GM04504 (cell line): ENCODE data around the gene ATF7IP2.
A peak's percentile ranks its signal among the peaks of the same experiment; 100 is the strongest.
"Not testable (repeated sequence)": the region's sequence is repeated elsewhere in the genome, so short reads cannot be mapped to it uniquely, and the experiment has no call there.

ENCODE experiments used
- DNase-seq: peaks from one replicate; pipeline ENCODE4 v3.0.0-alpha.2; 2012; ENCODE audit warnings: low read depth

ATF7IP2 gene

DNA sequence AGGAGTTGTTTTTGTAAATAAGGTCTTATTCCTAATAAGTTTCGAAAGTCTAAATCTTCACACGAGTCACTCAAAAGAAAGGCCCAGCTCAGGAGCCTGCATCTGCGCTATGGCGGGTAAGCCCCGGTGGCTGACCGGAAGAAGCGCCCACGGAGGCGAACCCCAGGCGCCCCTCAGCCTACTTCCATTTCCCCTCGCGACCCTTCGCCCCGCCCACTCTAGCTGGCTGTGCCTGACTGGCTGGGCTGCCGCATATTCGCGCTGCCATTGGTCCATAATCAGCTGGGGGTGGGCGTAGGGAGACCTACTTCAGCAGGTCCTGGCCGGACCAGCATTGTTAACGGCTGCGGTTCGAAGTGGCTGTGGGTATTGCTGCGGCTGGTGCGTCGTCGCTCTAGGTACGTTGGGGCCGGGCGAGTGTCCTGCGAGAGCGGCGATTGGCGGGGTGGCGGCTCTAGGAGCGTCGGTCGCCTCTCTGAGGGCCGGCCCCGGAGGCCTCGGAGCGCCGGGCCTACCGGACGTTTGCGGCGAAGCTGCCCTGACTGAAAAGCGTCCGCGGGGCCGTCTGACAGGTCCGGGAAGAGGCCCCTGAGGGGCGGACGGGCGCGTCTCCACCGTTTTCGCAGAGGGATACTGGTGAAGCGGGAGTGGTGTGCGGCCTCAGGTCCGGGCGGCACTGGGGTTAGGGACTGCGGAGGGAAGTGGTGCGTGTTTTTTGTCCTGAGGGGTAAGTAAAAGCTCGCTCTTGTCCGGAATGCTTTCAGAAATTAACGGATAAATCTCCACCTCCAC is at the start of gene ATF7IP2:
Gene ATF7IP2 (plus strand): TSS at position 337 of the 792 bp plus-strand sequence. CDS start 44,560 bp downstream, outside the sequence.
- peak; percentile 13 for DNase-seq

- DNase-seq: no peak
Observed at GRCh38 chr16:10338426-10338825, 47.4 kb upstream of the ATF7IP2 start.

DNA sequence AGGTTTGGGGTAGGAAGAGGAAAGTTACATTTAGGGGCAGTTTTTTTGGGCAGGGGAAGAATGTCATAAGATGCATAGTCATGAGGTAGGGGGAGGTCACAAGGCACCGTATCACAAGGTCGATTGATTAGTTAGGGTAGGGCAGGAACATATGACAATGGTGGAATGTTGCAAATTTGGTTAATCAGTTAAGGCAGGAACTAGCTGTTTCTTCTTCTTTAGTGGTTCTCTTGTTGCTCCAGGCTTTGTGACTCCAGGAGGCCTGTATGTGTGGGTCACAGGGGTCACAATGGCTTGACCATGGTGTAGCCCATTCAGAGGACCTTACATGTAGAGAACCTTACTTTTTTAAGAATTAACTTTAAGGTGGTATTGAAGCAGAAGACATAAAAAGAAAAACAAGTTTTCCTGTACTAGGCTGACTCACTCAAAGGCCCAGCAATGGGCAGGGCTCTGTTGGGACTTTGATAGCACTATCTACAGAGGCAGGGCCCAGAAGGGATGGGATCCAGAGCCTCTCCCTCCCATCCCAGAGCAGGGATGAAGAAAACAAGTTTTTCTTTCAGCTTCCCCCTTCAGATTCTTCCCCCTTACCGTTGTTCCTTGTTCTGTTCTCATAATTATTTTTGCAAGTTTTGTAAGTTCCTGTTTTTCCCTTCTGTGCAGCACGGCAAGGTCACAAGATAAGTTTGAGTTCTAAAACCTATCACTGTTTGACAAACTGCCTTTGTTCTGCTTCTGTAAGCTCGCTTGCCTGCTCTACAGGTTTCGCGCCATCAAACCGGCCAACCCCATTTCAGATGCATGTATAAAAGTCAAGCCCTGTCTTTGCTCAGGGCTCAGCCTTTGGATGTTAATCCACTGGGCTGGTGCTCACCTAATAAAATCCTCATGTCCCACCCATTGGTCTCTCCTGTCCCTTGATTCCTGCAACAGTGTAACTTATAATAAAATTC is 45.8 kb upstream of the ATF7IP2 start:
- DNase-seq: no peak

GRCh38 chr16:10343124-10343760 is 42.6 kb upstream of the ATF7IP2 start:
- DNase-seq: no peak

GRCh38 chr16:10344699-10345098 is 41.2 kb upstream of the ATF7IP2 start:
- not testable (repeated sequence) for DNase-seq

GRCh38 chr16:10345629-10346028 is 40.2 kb upstream of the ATF7IP2 start:
- no peak for DNase-seq

DNA sequence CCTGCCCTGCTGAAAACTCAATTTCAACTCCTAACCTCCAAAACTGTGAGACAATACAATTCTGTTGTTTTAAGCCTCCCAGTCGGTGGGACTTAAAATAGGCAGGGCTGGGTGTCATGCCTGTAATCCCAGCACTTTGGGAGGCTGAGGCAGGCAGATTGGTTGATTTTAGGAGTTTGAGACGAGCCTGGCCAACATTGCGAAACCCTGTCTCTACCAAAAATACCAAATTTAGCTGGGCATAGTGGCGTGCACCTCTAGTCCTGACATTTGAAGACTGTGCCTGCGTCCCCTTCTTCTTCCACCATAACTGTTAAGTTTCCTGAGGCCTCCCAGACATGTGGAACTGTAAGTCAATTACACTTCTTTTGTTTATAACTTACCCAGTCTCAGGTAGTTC is 36.0 kb upstream of the ATF7IP2 start:
- DNase-seq: no peak

DNA sequence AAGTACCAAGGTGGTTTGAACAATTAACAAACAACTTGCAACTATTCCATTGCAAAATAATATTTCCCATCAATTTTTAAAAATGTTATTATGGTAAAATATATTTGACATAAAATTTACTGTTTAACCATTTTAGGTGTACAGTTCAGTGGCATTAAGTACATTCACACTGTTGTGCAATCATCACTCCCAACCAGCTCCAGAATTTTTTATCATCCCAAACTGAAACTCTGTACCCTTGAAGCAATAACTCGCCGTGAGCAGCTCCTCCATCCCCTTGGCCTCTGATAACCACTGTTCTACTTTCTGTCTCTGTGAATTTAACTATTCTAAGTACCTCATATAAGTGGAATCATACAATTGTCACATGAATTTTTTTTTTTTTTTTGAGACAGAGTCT is 33.6 kb upstream of the ATF7IP2 start:
- no peak for DNase-seq

DNA sequence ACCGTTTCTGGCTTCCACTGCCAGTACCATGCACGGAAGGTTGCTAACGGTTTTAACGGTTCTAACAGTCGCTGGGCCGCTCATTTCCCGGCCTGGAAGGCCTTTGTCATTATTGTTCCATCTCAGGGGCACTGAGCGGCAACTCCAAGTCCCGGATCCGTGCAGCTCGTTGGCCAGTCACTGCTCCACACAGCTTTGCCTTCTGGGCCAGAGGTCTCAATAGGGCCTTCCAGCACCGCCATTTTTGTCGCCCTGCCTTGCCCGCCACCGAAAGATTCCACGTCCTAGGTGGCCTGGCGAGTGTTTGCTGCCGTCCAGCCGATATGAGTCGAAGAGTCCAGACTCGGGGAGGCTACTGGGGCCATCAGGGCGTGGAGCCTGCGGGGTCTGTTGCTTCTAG is 30.3 kb upstream of the ATF7IP2 start:
- DNase-seq: no peak

GRCh38 chr16:10356870-10357842 is 28.7 kb upstream of the ATF7IP2 start:
- DNase-seq: no peak

- DNase-seq: not testable (repeated sequence)
Observed at GRCh38 chr16:10361747-10362076, 24.1 kb upstream of the ATF7IP2 start.

GRCh38 chr16:10362077-10362863 is 23.6 kb upstream of the ATF7IP2 start:
- DNase-seq: no peak

DNA sequence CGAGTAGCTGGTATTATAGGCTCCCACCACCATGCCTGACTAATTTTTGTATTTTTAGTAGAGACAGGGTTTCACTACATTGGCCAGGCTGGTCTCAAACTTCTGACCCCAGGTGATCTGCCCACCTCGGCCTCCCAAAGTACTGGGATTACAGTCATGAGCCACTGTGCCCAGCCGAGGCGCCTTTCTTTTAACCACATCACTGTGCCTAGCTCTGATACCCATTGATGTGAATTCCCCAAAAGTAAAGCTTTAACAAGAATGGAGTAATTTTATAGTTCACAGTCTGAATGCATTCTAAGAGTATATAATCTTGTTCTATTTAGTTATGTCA is 23.0 kb upstream of the ATF7IP2 start:
- DNase-seq: not testable (repeated sequence)

DNA sequence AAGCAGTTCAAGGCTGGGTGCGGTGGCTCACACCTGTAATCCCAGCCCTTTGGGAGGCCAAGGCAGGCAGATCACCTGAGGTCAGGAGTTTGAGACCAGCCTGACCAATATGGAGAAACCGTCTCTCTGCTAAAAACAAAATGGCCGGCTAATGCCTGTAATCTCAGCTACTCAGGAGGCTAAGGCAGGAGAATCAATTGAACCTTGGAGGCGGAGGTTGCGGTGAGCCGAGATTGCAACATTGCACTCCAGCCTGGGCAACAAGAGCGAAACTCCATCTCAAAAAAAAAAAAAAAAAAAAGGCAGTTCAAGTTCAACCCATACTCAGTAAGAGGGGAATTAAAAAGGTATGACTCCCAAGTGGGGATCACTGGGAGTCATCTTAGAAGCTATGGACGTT is 19.2 kb upstream of the ATF7IP2 start:
- not testable (repeated sequence) for DNase-seq

DNA sequence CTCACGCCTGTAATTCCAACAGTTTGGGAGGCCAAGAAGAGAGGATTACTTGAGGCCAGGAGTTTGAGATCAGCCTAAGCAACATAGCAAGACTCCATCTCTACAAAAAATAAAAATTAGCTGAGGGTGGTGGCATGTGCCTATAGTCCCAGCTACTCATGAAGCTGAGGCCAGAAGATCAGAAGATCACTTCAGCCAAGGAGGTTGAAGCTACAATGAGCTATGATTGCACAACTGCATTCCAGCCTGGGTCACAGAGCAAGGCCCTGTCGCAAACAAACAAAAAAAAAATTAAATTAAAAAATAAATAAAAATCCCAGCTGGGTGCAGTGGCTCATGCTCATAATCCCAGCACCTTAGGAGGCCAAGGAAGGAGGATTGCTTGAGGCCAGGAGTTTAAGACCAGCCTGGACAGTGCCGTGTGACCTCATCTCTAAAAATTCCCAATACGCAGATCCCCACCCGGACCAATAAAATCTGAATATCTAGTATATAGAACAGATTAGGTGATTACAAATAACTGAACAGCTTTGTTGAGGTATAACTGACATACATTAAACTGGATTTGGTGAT is 18.2 kb upstream of the ATF7IP2 start:
- no peak for DNase-seq

- DNase-seq: no peak
Observed at GRCh38 chr16:10368969-10369551, 16.8 kb upstream of the ATF7IP2 start.

GRCh38 chr16:10370096-10370726 is 15.7 kb upstream of the ATF7IP2 start:
- no peak for DNase-seq

GRCh38 chr16:10371592-10371991 is 14.3 kb upstream of the ATF7IP2 start:
- DNase-seq: no peak

- no peak for DNase-seq
Observed at GRCh38 chr16:10373556-10373955, 12.3 kb upstream of the ATF7IP2 start.
